Omental fat pad (tissue), 4 donors: Measurements from ENCODE around the gene IL1RAPL2. TPM values are rescaled to one million over a fixed set of nuclear protein-coding genes. Genes with fewer than 3 reads are reported as not detected.
"Not testable (repeated sequence)": the region's sequence is repeated elsewhere in the genome, so short reads cannot be mapped to it uniquely, and the experiment has no call there.

Source experiments
- ATAC-seq: fragments of 150-250 bp; one replicate; pipeline ENCODE4 v1.9.1; 2016; ENCODE audit warnings: mild to moderate bottlenecking, moderate library complexity; ENCODE audit not compliant: low FRiP score
- DNase-seq: peaks from one replicate; pipeline ENCODE4 v3.0.0-alpha.2; 2019; ENCODE audit warnings: low spot score
- total RNA-seq, 4 donors: library from RNA; depleted of rRNA; stranded (reverse); fragments of >200 nt; gene quantifications; one replicate each; pipeline ENCODE4 v1.1.0, GENCODE V29; 2016
- TF ChIP-seq, protein P1 (sequence below), 3 donors: fragments of 450-650 bp; IDR thresholded peaks; one replicate each; pipeline ENCODE4 v1.5.1; 2016 to 2017; ENCODE audit warnings: antibody characterized with exemption in 3 of 3, mild to moderate bottlenecking in 3 of 3, moderate library complexity in 2 of 3

Gene IL1RAPL2
- total RNA-seq, 4 donors from 2014 or later, result 0.09 TPM; not detected in 3

DNA sequence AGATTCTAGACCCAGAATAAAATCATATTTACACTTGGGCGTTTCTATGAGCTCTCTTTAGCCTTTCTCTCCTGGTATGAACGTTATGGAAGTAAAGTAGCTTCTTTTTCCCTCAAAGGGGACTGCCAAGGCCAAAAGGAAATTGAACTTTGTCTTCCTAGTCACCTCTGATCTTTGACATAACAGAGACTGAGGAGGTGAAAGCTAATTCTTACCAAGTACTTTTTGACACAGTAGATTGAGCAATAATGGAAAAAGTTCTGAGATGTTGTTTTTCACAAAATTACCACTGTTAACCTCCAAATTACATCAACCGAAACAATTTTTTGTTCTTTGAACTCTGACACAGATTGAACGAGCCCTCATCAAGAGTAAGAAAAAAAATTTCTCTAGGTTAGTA, 336.1 kb downstream of the IL1RAPL2 start:
- TF ChIP-seq, protein P1, sequence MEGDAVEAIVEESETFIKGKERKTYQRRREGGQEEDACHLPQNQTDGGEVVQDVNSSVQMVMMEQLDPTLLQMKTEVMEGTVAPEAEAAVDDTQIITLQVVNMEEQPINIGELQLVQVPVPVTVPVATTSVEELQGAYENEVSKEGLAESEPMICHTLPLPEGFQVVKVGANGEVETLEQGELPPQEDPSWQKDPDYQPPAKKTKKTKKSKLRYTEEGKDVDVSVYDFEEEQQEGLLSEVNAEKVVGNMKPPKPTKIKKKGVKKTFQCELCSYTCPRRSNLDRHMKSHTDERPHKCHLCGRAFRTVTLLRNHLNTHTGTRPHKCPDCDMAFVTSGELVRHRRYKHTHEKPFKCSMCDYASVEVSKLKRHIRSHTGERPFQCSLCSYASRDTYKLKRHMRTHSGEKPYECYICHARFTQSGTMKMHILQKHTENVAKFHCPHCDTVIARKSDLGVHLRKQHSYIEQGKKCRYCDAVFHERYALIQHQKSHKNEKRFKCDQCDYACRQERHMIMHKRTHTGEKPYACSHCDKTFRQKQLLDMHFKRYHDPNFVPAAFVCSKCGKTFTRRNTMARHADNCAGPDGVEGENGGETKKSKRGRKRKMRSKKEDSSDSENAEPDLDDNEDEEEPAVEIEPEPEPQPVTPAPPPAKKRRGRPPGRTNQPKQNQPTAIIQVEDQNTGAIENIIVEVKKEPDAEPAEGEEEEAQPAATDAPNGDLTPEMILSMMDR (IDR thresholded peaks at IDR 0.05), result no peak
- DNase-seq (no peak), ATAC-seq (no peak)

DNA sequence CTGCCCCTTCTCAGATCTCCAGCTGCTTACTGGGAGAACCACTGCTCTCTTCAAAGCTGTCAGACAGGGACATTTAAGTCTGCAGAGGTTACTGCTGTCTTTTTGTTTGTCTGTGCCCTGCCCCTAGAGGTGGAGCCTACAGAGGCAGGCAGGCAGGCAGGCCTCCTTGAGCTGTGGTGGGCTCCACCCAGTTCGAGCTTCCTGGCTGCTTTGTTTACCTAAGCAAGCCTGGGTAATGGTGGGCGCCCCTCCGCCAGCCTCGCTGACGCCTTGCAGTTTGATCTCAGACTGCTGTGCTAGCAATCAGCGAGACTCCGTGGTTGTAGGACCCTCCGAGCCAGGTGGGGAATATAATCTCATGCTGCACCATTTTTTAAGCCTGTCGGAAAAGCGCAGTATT, 343.7 kb downstream of the IL1RAPL2 start:
- not testable (repeated sequence) for ATAC-seq

DNA sequence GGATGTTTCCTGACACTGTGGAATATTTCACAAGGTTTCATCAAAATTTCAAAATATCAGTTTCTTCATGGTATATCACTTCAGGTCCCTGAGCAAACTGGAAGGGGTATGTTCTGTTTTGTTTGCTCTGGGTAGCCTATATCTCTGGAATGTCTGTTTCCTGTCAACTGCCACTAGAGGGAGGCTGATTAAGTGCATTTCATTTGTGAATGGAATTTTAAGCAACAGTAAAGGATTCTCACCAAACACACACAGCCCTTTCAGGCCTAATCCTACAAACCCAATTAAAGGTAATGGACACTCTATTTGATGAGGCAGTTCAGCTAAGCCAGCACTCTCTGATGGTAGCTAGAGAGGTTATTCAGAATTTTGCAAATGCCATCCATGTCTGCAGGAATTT, 347.3 kb downstream of the IL1RAPL2 start:
- no peak for DNase-seq
- ATAC-seq, result no peak
- TF ChIP-seq, protein P1 (IDR thresholded peaks at IDR 0.05), result no peak

More for the DNA sequence above, 343.7 kb downstream of the IL1RAPL2 start:
- DNase-seq, result not testable (repeated sequence)

DNA sequence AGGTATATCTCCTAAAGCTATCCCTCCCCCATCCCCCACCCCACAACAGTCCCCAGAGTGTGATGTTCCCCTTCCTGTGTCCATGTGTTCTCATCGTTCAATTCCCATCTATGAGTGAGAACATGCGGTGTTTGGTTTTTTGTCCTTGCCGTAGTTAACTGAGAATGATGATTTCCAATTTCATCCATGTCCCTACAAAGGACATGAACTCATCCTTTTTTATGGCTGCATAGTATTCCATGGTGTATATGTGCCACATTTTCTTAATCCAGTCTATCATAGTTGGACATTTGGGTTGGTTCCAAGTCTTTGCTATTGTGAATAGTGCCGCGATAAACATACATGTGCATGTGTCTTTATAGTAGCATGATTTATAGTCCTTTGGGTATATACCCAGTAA, 348.7 kb downstream of the IL1RAPL2 start:
- not testable (repeated sequence) for ATAC-seq, DNase-seq

DNA sequence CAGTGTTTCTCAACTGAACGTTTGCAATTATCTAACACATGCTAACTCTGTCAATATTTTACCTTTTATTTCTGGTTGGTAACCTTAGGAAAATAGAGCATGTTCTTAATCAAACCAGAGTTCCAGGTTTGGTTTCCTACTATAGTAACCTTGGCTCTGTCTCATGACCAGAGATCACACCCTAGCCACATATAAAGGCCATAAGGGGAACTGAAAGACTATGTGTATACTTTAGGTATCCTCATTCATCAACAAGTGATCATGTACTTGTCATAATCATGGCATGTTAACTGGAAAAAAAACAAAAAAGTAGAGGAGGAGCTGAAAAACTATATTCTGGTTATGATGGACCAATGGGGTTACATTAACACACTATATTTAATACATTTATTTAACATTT, 352.1 kb downstream of the IL1RAPL2 start:
- TF ChIP-seq, protein P1 (IDR thresholded peaks at IDR 0.05), result no peak

DNA sequence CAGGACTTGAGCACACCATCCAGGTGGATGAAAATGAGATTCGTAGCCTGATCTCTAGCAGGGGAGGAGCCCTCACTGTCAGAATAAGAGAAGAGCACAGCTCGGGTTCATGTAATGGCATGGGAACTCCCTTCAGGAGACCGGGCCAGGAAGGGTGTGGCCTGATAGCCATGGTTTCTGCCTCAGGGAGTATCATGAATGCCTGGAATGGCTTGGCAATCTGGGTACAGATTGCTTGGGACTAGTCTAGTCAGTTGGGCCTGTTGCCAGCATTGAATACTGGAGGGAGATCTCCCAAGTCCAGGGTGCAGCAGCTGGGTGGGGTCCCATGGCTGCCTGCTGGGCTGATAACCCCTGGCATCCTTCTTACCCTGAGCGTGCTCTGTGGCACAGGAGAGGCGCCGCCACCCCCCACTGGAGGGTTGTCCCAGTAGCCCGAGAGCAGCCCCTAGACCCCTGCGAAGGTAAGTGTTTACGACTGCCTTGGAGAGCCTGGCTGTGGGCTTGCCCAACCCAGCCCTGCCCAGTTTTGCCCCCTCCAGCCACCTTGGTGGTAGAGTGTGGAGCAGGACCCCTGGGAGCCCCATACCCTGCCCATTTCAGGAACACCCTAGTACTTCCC, 355.7 kb downstream of the IL1RAPL2 start:
- peak; percentile 19 for ATAC-seq
- DNase-seq, result no peak
- TF ChIP-seq, protein P1 (IDR thresholded peaks at IDR 0.05), result no peak

More for the DNA sequence above, 352.1 kb downstream of the IL1RAPL2 start:
- no peak for ATAC-seq
- DNase-seq, result no peak

DNA sequence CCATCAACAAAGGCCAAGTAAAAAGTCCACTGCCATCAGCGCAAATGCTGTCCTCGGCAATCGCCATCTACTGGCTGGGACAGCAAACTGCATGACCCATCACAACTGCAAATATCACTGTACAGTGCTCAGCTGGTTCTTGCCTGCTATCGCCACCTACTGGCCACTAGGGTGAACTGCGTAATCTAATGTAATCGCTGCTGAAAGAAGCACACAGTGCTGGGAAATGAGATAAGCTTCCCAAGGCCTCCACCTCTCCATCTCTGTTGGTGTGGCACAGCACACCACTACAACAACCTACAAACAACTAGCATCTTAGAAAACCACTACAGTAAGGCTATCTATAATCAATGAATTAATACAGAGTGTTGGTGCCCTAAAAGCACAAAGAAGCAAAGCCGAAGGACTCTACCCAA, 356.2 kb downstream of the IL1RAPL2 start:
- TF ChIP-seq, protein P1 (IDR thresholded peaks at IDR 0.05), result peak in 1 of 3 donors; percentile 77
- peak; percentile 26 for DNase-seq
- peak; percentile 76 for ATAC-seq

DNA sequence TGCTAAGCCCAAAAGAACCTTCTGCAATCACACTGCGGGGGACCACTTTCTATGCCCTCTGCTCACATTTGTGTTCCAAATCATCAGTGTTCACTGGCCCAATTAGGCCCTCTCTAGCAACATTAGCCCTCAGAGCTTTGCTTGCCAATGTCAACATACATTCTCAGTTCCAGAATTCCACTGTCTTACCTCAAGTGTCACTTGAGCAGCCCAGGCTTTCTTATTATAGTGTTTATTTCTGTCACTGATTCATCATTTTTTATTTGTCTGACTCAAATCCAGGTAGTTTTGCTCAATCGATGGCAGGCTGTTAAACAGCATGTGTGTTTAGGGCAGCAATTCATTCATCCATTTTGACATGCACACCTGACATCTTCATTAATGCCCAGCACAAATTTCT, 363.3 kb downstream of the IL1RAPL2 start:
- ATAC-seq (no peak), DNase-seq (no peak)
- TF ChIP-seq, protein P1 (IDR thresholded peaks at IDR 0.05), result no peak
